HepG2 (cell line): Measurements from ENCODE around the gene ZNF503.

Experiments
- CEBPB ChIP-seq: IDR thresholded peaks from 2 replicates; pipeline ENCODE4 v1.6.1; 2011; ENCODE audit warnings: low read depth, low read length, improper control_type of control experiment, borderline replicate concordance
- EZH2 ChIP-seq: conservative IDR thresholded peaks from 2 replicates; pipeline ENCODE4 v1.6.1; 2012; ENCODE audit warnings: mild to moderate bottlenecking, low read depth, low read length, moderate library complexity
- MAX ChIP-seq: IDR thresholded peaks from 2 replicates; pipeline ENCODE4 v1.6.1; 2012; ENCODE audit warnings: inconsistent platforms
- MXD4 ChIP-seq: IDR thresholded peaks from 2 replicates; pipeline ENCODE4 v1.6.1; 2016; ENCODE audit warnings: mild to moderate bottlenecking, missing biosample characterization, missing genetic modification reagents
- MYNN ChIP-seq: sonication (generic); formaldehyde crosslinking; IDR thresholded peaks from 2 replicates; pipeline ENCODE4 v1.4.0; 2020; ENCODE audit warnings: mild to moderate bottlenecking, low read depth, missing genetic modification reagents
- NFYC ChIP-seq: IDR thresholded peaks from 2 replicates; pipeline ENCODE4 v1.6.1; 2016; ENCODE audit warnings: missing genetic modification reagents, missing compliant biosample characterization
- POLR2A ChIP-seq, 2 experiments: IDR thresholded peaks; 2 replicates each; pipeline ENCODE4 v1.6.1; 2011; ENCODE audit warnings: low read depth in 2 of 2, low read length in 2 of 2, mild to moderate bottlenecking in 1 of 2, moderate library complexity in 1 of 2; ENCODE audit not compliant: insufficient read depth in 1 of 2
- REPIN1 ChIP-seq: sonication (generic); formaldehyde crosslinking; IDR thresholded peaks from 2 replicates; pipeline ENCODE4 v1.8.0; 2022; ENCODE audit warnings: missing genetic modification reagents, low read depth, mild to moderate bottlenecking, borderline replicate concordance
- TRIM24 ChIP-seq: sonication (generic); formaldehyde crosslinking; IDR thresholded peaks from 2 replicates; pipeline ENCODE4 v1.8.0; 2022; ENCODE audit warnings: mild to moderate bottlenecking, missing genetic modification reagents
- YY1 ChIP-seq: IDR thresholded peaks from 2 replicates; pipeline ENCODE4 v1.6.1; 2011; ENCODE audit warnings: low read length, low read depth, moderate library complexity, mild to moderate bottlenecking; ENCODE audit not compliant: insufficient read depth, insufficient replicate concordance
- ZKSCAN8 ChIP-seq: IDR thresholded peaks from 2 replicates; pipeline ENCODE4 v1.6.1; 2016; ENCODE audit warnings: borderline replicate concordance, missing genetic modification reagents, missing compliant biosample characterization
- ZNF260 ChIP-seq: sonication (generic); formaldehyde crosslinking; IDR thresholded peaks from 2 replicates; pipeline ENCODE4 v1.4.0; 2020; ENCODE audit warnings: missing genetic modification reagents, low read depth, mild to moderate bottlenecking, borderline replicate concordance
- ZNF296 ChIP-seq: sonication (generic); formaldehyde crosslinking; conservative IDR thresholded peaks from 2 replicates; pipeline ENCODE4 v1.5.0; 2020; ENCODE audit warnings: mild to moderate bottlenecking, missing genetic modification reagents
- ZNF501 ChIP-seq: sonication (generic); formaldehyde crosslinking; IDR thresholded peaks from 2 replicates; pipeline ENCODE4 v1.5.1; 2020; ENCODE audit warnings: mild to moderate bottlenecking, moderate library complexity, missing genetic modification reagents

- TF ChIP-seq CEBPB = no peak
- no peak for TF ChIP-seq EZH2
- no peak for TF ChIP-seq ZNF296 (CRISPR knock-in tag)
- no peak for TF ChIP-seq MYNN
- TF ChIP-seq ZNF260 (CRISPR knock-in tag) = no peak
- TF ChIP-seq POLR2A (IDR thresholded peaks at IDR 0.05; ENCODE audit: insufficient read depth in 1 of 2, low read depth in 2 of 2, low read length in 2 of 2) = peak in 1 of 2 experiments; percentile 63; a peak in 2 of 4 replicates
- TF ChIP-seq MAX = no peak
- no peak for TF ChIP-seq YY1
- TF ChIP-seq REPIN1 (CRISPR knock-in tag) = no peak
- no peak for TF ChIP-seq MXD4 (CRISPR knock-in tag)
- TF ChIP-seq ZKSCAN8 (CRISPR knock-in tag) = no peak
- no peak for TF ChIP-seq NFYC (CRISPR knock-in tag)
- TF ChIP-seq TRIM24 (CRISPR knock-in tag) = no peak
- TF ChIP-seq ZNF501 (CRISPR knock-in tag) = no peak
Observed at GRCh38 chr10:75402486-75403143, 1.1 kb upstream of the ZNF503 start.
